ENCODE data around the gene C5orf34.
"Not testable (repeated sequence)": the region's sequence is repeated elsewhere in the genome, so short reads cannot be mapped to it uniquely, and the experiment has no call there.

Gene C5orf34

DNA sequence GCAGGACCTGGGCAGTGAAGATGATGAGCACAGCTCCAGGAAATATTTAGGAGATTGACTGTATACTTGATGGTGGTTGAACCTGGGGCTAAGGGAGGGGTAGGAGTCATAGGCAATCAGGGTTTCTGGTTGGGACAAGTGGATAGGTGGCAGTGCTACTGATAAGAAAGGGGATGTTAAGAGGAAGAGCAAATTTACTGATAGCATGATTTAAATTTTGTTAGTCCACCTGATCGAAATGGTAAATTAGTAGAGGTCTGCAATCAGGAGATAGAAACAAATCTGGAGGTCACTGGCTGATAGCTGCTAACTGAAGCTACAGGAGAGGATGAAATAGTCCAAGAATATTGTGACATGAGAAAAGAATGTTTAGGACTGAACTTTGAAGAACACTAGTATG, 5.7 kb upstream of the C5orf34 start:
- no peak overlapping the region for H3K27ac ChIP-seq (ENCODE audit: insufficient read depth, low read depth, low read length, poor library complexity, severe bottlenecking)
- no peaks in the 10 kb centered on the region for H3K27me3 ChIP-seq (ENCODE audit: control insufficient read depth, insufficient read depth, low read length, poor library complexity, severe bottlenecking)
- WGBS, 2 experiments: 91 to 96% methylated on average over 1 of the region's 1 CpG
- no peaks in the 10 kb centered on the region for H3K9me3 ChIP-seq (ENCODE audit: control insufficient read depth, low read length)
- peaks cover 11% of the 10 kb centered on the region for H3K36me3 ChIP-seq (ENCODE audit: control insufficient read depth, insufficient read depth, low read length)
- H3K4me3 ChIP-seq (ENCODE audit: insufficient read depth, low read depth, low read length): no peak overlapping the region
- no peaks in the 10 kb centered on the region for H3K4me1 ChIP-seq (ENCODE audit: control insufficient read depth, insufficient read depth, low read length)

DNA sequence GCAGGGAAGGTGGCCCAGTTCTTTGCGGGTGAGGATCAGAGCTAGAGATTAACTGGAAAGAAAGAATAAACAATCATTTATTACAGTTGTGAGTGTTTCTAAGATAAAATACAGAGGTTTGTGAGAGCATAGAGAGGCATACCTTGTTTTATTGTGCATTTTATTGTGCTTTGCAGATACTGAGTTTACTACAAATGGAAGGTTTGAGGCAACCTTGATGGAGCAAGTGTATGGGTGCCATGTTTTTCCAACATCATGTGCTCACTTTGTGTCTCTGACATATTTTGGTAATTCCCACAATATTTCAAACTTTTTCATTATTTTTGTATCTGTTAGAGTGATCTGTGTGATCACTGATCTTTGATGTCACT, 715 bp upstream of the C5orf34 start:
- Histone ChIP-seq H3K9me3 (ENCODE audit: control insufficient read depth, low read length) (no peaks in the 10 kb centered on the region), H3K27me3 (ENCODE audit: control insufficient read depth, insufficient read depth, low read length, poor library complexity, severe bottlenecking) (no peaks in the 10 kb centered on the region), H3K4me1 (ENCODE audit: control insufficient read depth, insufficient read depth, low read length) (peaks cover 5% of the 10 kb centered on the region), H3K27ac (ENCODE audit: insufficient read depth, low read depth, low read length, poor library complexity, severe bottlenecking) (peak overlapping the region; percentile 90), H3K4me3 (ENCODE audit: insufficient read depth, low read depth, low read length) (peak overlapping the region; percentile 56), H3K36me3 (ENCODE audit: control insufficient read depth, insufficient read depth, low read length) (no peaks in the 10 kb centered on the region)
- WGBS, 2 experiments: 89 to 96% methylated on average over 1 of the region's 1 CpG

GRCh38 chr5:43514471-43514815, 505 bp downstream of the C5orf34 start:
- 3% methylated on average over 6 of the region's 6 CpGs for WGBS, 2 experiments
- Histone ChIP-seq H3K4me1 (ENCODE audit: control insufficient read depth, insufficient read depth, low read length) (peaks cover 5% of the 10 kb centered on the region), H3K36me3 (ENCODE audit: control insufficient read depth, insufficient read depth, low read length) (no peaks in the 10 kb centered on the region), H3K27me3 (ENCODE audit: control insufficient read depth, insufficient read depth, low read length, poor library complexity, severe bottlenecking) (no peaks in the 10 kb centered on the region), H3K9me3 (ENCODE audit: control insufficient read depth, low read length) (no peaks in the 10 kb centered on the region), H3K4me3 (ENCODE audit: insufficient read depth, low read depth, low read length) (peak overlapping the region; percentile 56), H3K27ac (ENCODE audit: insufficient read depth, low read depth, low read length, poor library complexity, severe bottlenecking) (peak overlapping the region; percentile 90)

GRCh38 chr5:43514025-43514424, 923 bp downstream of the C5orf34 start:
- Histone ChIP-seq H3K4me3 (ENCODE audit: insufficient read depth, low read depth, low read length) (peak overlapping the region; percentile 56), H3K27ac (ENCODE audit: insufficient read depth, low read depth, low read length, poor library complexity, severe bottlenecking) (no peak overlapping the region), H3K27me3 (ENCODE audit: control insufficient read depth, insufficient read depth, low read length, poor library complexity, severe bottlenecking) (no peaks in the 10 kb centered on the region), H3K4me1 (ENCODE audit: control insufficient read depth, insufficient read depth, low read length) (peaks cover 5% of the 10 kb centered on the region), H3K36me3 (ENCODE audit: control insufficient read depth, insufficient read depth, low read length) (no peaks in the 10 kb centered on the region), H3K9me3 (ENCODE audit: control insufficient read depth, low read length) (no peaks in the 10 kb centered on the region)
- WGBS, 2 experiments: 23 to 56% methylated on average over 3 to 4 of the region's 4 CpGs

DNA sequence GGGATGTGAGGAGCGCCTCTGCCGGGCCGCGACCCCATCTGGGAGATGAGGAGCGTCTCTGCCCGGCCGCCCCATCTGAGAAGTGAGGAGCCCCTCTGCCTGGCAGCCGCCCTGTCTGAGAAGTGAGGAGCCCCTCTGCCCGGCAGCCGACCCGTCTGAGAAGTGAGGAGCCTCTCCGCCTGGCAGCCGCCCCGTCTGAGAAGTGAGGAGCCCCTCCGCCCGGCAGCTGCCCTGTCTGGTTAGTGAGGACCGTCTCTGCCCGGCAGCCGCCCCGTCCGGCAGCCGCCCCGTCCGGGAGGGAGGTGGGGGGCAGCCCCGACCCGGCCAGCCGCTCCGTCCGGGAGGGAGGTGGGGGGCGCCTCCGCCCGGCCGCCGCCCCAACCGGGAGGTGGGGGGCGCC, 3.9 kb downstream of the C5orf34 start:
- H3K4me3 ChIP-seq (ENCODE audit: insufficient read depth, low read depth, low read length); H3K36me3 ChIP-seq (ENCODE audit: control insufficient read depth, insufficient read depth, low read length); H3K27ac ChIP-seq (ENCODE audit: insufficient read depth, low read depth, low read length, poor library complexity, severe bottlenecking); H3K27me3 ChIP-seq (ENCODE audit: control insufficient read depth, insufficient read depth, low read length, poor library complexity, severe bottlenecking); H3K9me3 ChIP-seq (ENCODE audit: control insufficient read depth, low read length); H3K4me1 ChIP-seq (ENCODE audit: control insufficient read depth, insufficient read depth, low read length): not testable (repeated sequence)
- WGBS, 2 experiments: 93% methylated on average over 36 of the region's 36 CpGs

GRCh38 chr5:43498581-43498980, 16.4 kb downstream of the C5orf34 start:
- Histone ChIP-seq H3K9me3 (ENCODE audit: control insufficient read depth, low read length) (no peaks in the 10 kb centered on the region), H3K4me1 (ENCODE audit: control insufficient read depth, insufficient read depth, low read length) (no peaks in the 10 kb centered on the region), H3K36me3 (ENCODE audit: control insufficient read depth, insufficient read depth, low read length) (no peaks in the 10 kb centered on the region), H3K27ac (ENCODE audit: insufficient read depth, low read depth, low read length, poor library complexity, severe bottlenecking) (no peak overlapping the region), H3K4me3 (ENCODE audit: insufficient read depth, low read depth, low read length) (no peak overlapping the region), H3K27me3 (ENCODE audit: control insufficient read depth, insufficient read depth, low read length, poor library complexity, severe bottlenecking) (no peaks in the 10 kb centered on the region)
- 97 to 98% methylated on average over 1 of the region's 2 CpGs for WGBS, 2 experiments

GRCh38 chr5:43497311-43498104, 17.4 kb downstream of the C5orf34 start:
- H3K27me3 ChIP-seq (ENCODE audit: control insufficient read depth, insufficient read depth, low read length, poor library complexity, severe bottlenecking): no peaks in the 10 kb centered on the region
- no peaks in the 10 kb centered on the region for H3K36me3 ChIP-seq (ENCODE audit: control insufficient read depth, insufficient read depth, low read length)
- no peaks in the 10 kb centered on the region for H3K9me3 ChIP-seq (ENCODE audit: control insufficient read depth, low read length)
- no peak overlapping the region for H3K27ac ChIP-seq (ENCODE audit: insufficient read depth, low read depth, low read length, poor library complexity, severe bottlenecking)
- H3K4me1 ChIP-seq (ENCODE audit: control insufficient read depth, insufficient read depth, low read length): no peaks in the 10 kb centered on the region
- H3K4me3 ChIP-seq (ENCODE audit: insufficient read depth, low read depth, low read length): no peak overlapping the region
- 93 to 95% methylated on average over 5 of the region's 5 CpGs for WGBS, 2 experiments

DNA sequence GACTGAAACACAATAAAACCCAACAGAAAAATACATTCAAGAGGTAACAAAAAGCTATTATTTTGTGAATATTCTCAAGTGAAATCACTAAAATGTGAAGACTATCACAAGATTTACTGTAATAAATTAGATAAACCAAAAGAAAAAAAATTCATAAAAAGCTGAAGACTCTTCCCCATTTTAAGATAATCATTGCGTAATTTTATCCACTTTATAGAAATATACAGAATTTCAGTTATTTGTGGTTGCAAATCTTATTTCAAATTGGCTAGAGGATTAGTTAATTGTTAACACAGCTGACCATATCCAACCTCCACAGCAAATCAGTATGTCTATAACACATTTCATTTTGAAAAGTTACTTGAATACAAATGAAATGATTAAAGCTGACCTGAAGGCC, 23.6 kb downstream of the C5orf34 start:
- 100% methylated on average over 1 of the region's 1 CpG; no CpG with 5 or more reads in 1 of the 2 experiments for WGBS, 2 experiments
- Histone ChIP-seq H3K4me1 (ENCODE audit: control insufficient read depth, insufficient read depth, low read length) (no peaks in the 10 kb centered on the region), H3K27me3 (ENCODE audit: control insufficient read depth, insufficient read depth, low read length, poor library complexity, severe bottlenecking) (no peaks in the 10 kb centered on the region), H3K9me3 (ENCODE audit: control insufficient read depth, low read length) (no peaks in the 10 kb centered on the region), H3K36me3 (ENCODE audit: control insufficient read depth, insufficient read depth, low read length) (no peaks in the 10 kb centered on the region), H3K4me3 (ENCODE audit: insufficient read depth, low read depth, low read length) (no peak overlapping the region), H3K27ac (ENCODE audit: insufficient read depth, low read depth, low read length, poor library complexity, severe bottlenecking) (no peak overlapping the region)

DNA sequence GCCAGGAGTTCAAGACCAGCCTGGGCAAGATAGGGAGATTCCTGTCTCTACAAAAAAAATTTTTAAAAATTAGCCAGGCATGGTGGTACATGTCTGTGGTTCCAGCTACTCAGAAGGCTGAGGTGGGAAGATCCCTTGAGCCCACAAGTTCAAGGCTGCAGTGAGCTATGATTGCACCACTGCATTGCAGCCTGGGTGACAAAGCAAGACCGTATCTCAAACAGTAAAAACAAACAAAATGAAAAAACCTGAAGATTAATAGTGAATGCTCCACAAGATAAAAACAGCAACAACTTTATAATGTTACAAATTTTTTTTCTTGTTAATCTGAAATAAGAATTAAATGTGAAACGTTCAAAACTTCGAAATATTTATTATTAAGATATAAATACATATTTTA, 28.6 kb downstream of the C5orf34 start:
- Histone ChIP-seq H3K27ac (ENCODE audit: insufficient read depth, low read depth, low read length, poor library complexity, severe bottlenecking) (no peak overlapping the region), H3K36me3 (ENCODE audit: control insufficient read depth, insufficient read depth, low read length) (no peaks in the 10 kb centered on the region), H3K27me3 (ENCODE audit: control insufficient read depth, insufficient read depth, low read length, poor library complexity, severe bottlenecking) (no peaks in the 10 kb centered on the region), H3K4me1 (ENCODE audit: control insufficient read depth, insufficient read depth, low read length) (peaks cover 5% of the 10 kb centered on the region), H3K9me3 (ENCODE audit: control insufficient read depth, low read length) (no peaks in the 10 kb centered on the region), H3K4me3 (ENCODE audit: insufficient read depth, low read depth, low read length) (no peak overlapping the region)
- WGBS, 2 experiments: no CpG with 5 or more reads among the region's 3 CpGs

DNA sequence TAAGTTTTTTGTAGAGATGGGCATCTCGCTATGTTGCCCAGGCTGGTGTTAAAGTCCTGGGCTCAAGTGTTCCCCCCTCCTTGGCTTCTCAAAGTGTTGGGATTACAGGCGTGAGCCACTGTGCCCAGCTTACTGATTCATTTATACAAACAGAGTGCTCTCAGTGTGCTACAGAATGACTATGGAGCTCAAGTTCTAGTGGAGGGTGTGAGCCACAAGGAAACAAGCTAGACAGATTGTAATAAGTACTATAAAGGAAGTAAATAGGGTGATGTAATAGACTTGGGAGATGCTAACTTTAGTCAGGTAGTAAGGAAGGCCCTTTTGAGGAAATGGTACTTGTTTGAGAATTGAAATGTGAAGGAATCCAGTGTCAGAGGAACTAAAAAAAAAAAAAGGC, 29.5 kb downstream of the C5orf34 start:
- no peaks in the 10 kb centered on the region for H3K9me3 ChIP-seq (ENCODE audit: control insufficient read depth, low read length)
- H3K27ac ChIP-seq (ENCODE audit: insufficient read depth, low read depth, low read length, poor library complexity, severe bottlenecking): no peak overlapping the region
- no peaks in the 10 kb centered on the region for H3K36me3 ChIP-seq (ENCODE audit: control insufficient read depth, insufficient read depth, low read length)
- no peak overlapping the region for H3K4me3 ChIP-seq (ENCODE audit: insufficient read depth, low read depth, low read length)
- 83 to 93% methylated on average over 2 of the region's 2 CpGs for WGBS, 2 experiments
- no peaks in the 10 kb centered on the region for H3K27me3 ChIP-seq (ENCODE audit: control insufficient read depth, insufficient read depth, low read length, poor library complexity, severe bottlenecking)
- H3K4me1 ChIP-seq (ENCODE audit: control insufficient read depth, insufficient read depth, low read length): peaks cover 5% of the 10 kb centered on the region
